ENCODE results near the gene MAP10.

The MAP10 gene

GRCh38 chr1:232818040-232818439 is 12.8 kb downstream of the MAP10 start:
- H3K4me3 ChIP-seq (ENCODE audit: low read depth, low read length) = no peak overlapping the region
- H3K36me3 ChIP-seq (ENCODE audit: control insufficient read depth in 2 of 2, insufficient read depth in 1 of 2, low read length in 2 of 2) = no peaks in the 10 kb centered on the region
- ChIA-PET CTCF (interaction anchor here (0.5 kb wide), 2 partner anchors 62 to 103 kb away, joined by 3 to 4 read pairs; no protein-coding TSS in a partner anchor), POLR2A (no interaction called here)
- TF ChIP-seq ZNF366 (tag by site-specific recombination; conservative IDR thresholded peaks at IDR 0.05) (no peak), REPIN1 (tag by site-specific recombination; IDR thresholded peaks at IDR 0.05; ENCODE audit: low read depth) (no peak), OSR2 (tag by site-specific recombination; IDR thresholded peaks at IDR 0.05) (no peak), ZNF24 (tag by site-specific recombination; IDR thresholded peaks at IDR 0.05) (no peak), ZNF23 (tag by site-specific recombination; IDR thresholded peaks at IDR 0.05; ENCODE audit: borderline replicate concordance) (no peak), ZNF184 (tag by site-specific recombination; IDR thresholded peaks at IDR 0.05) (no peak), ZSCAN16 (tag by site-specific recombination; IDR thresholded peaks at IDR 0.05) (no peak), ZNF76 (tag by site-specific recombination; IDR thresholded peaks at IDR 0.05; ENCODE audit: borderline replicate concordance, low read depth) (no peak), ZNF37A (tag by site-specific recombination; IDR thresholded peaks at IDR 0.05) (no peak), ZNF664 (tag by site-specific recombination; IDR thresholded peaks at IDR 0.05) (no peak), ZNF639 (tag by site-specific recombination; IDR thresholded peaks at IDR 0.05) (no peak), ZNF521 (tag by site-specific recombination; IDR thresholded peaks at IDR 0.05) (no peak), ZNF843 (tag by site-specific recombination; IDR thresholded peaks at IDR 0.05) (no peak), ZNF175 (tag by site-specific recombination; IDR thresholded peaks at IDR 0.05) (no peak), ZNF692 (tag by site-specific recombination; IDR thresholded peaks at IDR 0.05) (no peak)
- no peaks in the 10 kb centered on the region for H3K9me3 ChIP-seq (ENCODE audit: control insufficient read depth, insufficient read depth, low read depth, low read length)
- no peaks in the 10 kb centered on the region for H3K4me1 ChIP-seq (ENCODE audit: control insufficient read depth, insufficient read depth, low read length)
- H3K27ac ChIP-seq (ENCODE audit: extremely low read depth, low read depth, low read length) = no peak overlapping the region

GRCh38 chr1:232820431-232820830 is 15.2 kb downstream of the MAP10 start:
- Histone ChIP-seq H3K27ac (ENCODE audit: extremely low read depth, low read depth, low read length) (no peak overlapping the region), H3K36me3 (ENCODE audit: control insufficient read depth in 2 of 2, insufficient read depth in 1 of 2, low read length in 2 of 2) (no peaks in the 10 kb centered on the region), H3K4me1 (ENCODE audit: control insufficient read depth, insufficient read depth, low read length) (no peaks in the 10 kb centered on the region), H3K9me3 (ENCODE audit: control insufficient read depth, insufficient read depth, low read depth, low read length) (no peaks in the 10 kb centered on the region), H3K4me3 (ENCODE audit: low read depth, low read length) (no peak overlapping the region)
- ChIA-PET CTCF (no interaction called here), POLR2A (no interaction called here)
- no peak for TF ChIP-seq ZNF785 (tag by site-specific recombination; IDR thresholded peaks at IDR 0.05)
- peak; percentile 80; the same call in 1 of the 2 replicates for TF ChIP-seq PRDM1 (tag by site-specific recombination; IDR thresholded peaks at IDR 0.05)

GRCh38 chr1:232822530-232822929 is 17.3 kb downstream of the MAP10 start:
- ChIA-PET CTCF (no interaction called here), POLR2A (no interaction called here)
- no peaks in the 10 kb centered on the region for H3K9me3 ChIP-seq (ENCODE audit: control insufficient read depth, insufficient read depth, low read depth, low read length)

GRCh38 chr1:232826318-232826717 is 21.1 kb downstream of the MAP10 start:
- no peak overlapping the region for H3K27ac ChIP-seq (ENCODE audit: extremely low read depth, low read depth, low read length)
- no peaks in the 10 kb centered on the region for H3K9me3 ChIP-seq (ENCODE audit: control insufficient read depth, insufficient read depth, low read depth, low read length)
- ChIA-PET POLR2A (no interaction called here), CTCF (interaction anchor here (1.2 to 1.7 kb wide), 2 partner anchors 19 to 54 kb away, joined by 3 to 6 read pairs; no protein-coding TSS in a partner anchor)
- no peak overlapping the region for H3K4me3 ChIP-seq (ENCODE audit: low read depth, low read length)
- no peaks in the 10 kb centered on the region for H3K36me3 ChIP-seq (ENCODE audit: control insufficient read depth in 2 of 2, insufficient read depth in 1 of 2, low read length in 2 of 2)
- H3K4me1 ChIP-seq (ENCODE audit: control insufficient read depth, insufficient read depth, low read length) = no peaks in the 10 kb centered on the region
- no peak for TF ChIP-seq ZNF426 (tag by site-specific recombination; IDR thresholded peaks at IDR 0.05)
- TF ChIP-seq ZNF302 (tag by site-specific recombination; IDR thresholded peaks at IDR 0.05; ENCODE audit: low read depth) = no peak
- no peak for TF ChIP-seq PRDM2 (tag by site-specific recombination; IDR thresholded peaks at IDR 0.05; ENCODE audit: borderline replicate concordance)
- no peak for TF ChIP-seq ZNF624 (tag by site-specific recombination; IDR thresholded peaks at IDR 0.05)

More at GRCh38 chr1:232822530-232822929, 17.3 kb downstream of the MAP10 start:
- Histone ChIP-seq H3K4me3 (ENCODE audit: low read depth, low read length) (no peak overlapping the region), H3K4me1 (ENCODE audit: control insufficient read depth, insufficient read depth, low read length) (no peaks in the 10 kb centered on the region), H3K27ac (ENCODE audit: extremely low read depth, low read depth, low read length) (no peak overlapping the region), H3K36me3 (ENCODE audit: control insufficient read depth in 2 of 2, insufficient read depth in 1 of 2, low read length in 2 of 2) (no peaks in the 10 kb centered on the region)
- no peak for TF ChIP-seq SP2 (tag by site-specific recombination; IDR thresholded peaks at IDR 0.05)
